ENCODE measurements around the gene GPR18.

The GPR18 gene

GRCh38 chr13:99293178-99293577 is 35.0 kb upstream of the GPR18 start:
- no peak for DNase-seq (ENCODE audit: extremely low read depth in 1 of 2, low read depth in 1 of 2)

- DNase-seq (ENCODE audit: extremely low read depth in 1 of 2, low read depth in 1 of 2): no peak
Observed at GRCh38 chr13:99290894-99291293, 32.7 kb upstream of the GPR18 start.

GRCh38 chr13:99289674-99290337 is 31.6 kb upstream of the GPR18 start:
- DNase-seq (ENCODE audit: extremely low read depth in 1 of 2, low read depth in 1 of 2): no peak

- no peak for DNase-seq (ENCODE audit: extremely low read depth in 1 of 2, low read depth in 1 of 2)
Observed at GRCh38 chr13:99289271-99289670, 31.1 kb upstream of the GPR18 start.

GRCh38 chr13:99288089-99288488 is 29.9 kb upstream of the GPR18 start:
- no peak for DNase-seq (ENCODE audit: extremely low read depth in 1 of 2, low read depth in 1 of 2)

- DNase-seq (ENCODE audit: extremely low read depth in 1 of 2, low read depth in 1 of 2): no peak
Observed at GRCh38 chr13:99287551-99287950, 29.4 kb upstream of the GPR18 start.

GRCh38 chr13:99285432-99286182 is 27.4 kb upstream of the GPR18 start:
- no peak for DNase-seq (ENCODE audit: extremely low read depth in 1 of 2, low read depth in 1 of 2)

- DNase-seq (ENCODE audit: extremely low read depth in 1 of 2, low read depth in 1 of 2): no peak
Observed at GRCh38 chr13:99282264-99283231, 24.4 kb upstream of the GPR18 start.

- DNase-seq (ENCODE audit: extremely low read depth in 1 of 2, low read depth in 1 of 2): peak in 1 of 2 donors; percentile 43
Observed at GRCh38 chr13:99281811-99282263, 23.7 kb upstream of the GPR18 start.

GRCh38 chr13:99280166-99280565 is 22.0 kb upstream of the GPR18 start:
- DNase-seq (ENCODE audit: extremely low read depth in 1 of 2, low read depth in 1 of 2): no peak

- DNase-seq (ENCODE audit: extremely low read depth in 1 of 2, low read depth in 1 of 2): no peak
Observed at GRCh38 chr13:99279637-99280036, 21.5 kb upstream of the GPR18 start.

- no peak for DNase-seq (ENCODE audit: extremely low read depth in 1 of 2, low read depth in 1 of 2)
Observed at GRCh38 chr13:99278843-99279242, 20.7 kb upstream of the GPR18 start.

- DNase-seq (ENCODE audit: extremely low read depth in 1 of 2, low read depth in 1 of 2): no peak
Observed at GRCh38 chr13:99278200-99278599, 20.0 kb upstream of the GPR18 start.

GRCh38 chr13:99277629-99278028 is 19.4 kb upstream of the GPR18 start:
- DNase-seq (ENCODE audit: extremely low read depth in 1 of 2, low read depth in 1 of 2): no peak

GRCh38 chr13:99276706-99277105 is 18.5 kb upstream of the GPR18 start:
- DNase-seq (ENCODE audit: extremely low read depth in 1 of 2, low read depth in 1 of 2): no peak

- no peak for DNase-seq (ENCODE audit: extremely low read depth in 1 of 2, low read depth in 1 of 2)
Observed at GRCh38 chr13:99275093-99275469, 16.9 kb upstream of the GPR18 start.

GRCh38 chr13:99273128-99273527 is 14.9 kb upstream of the GPR18 start:
- no peak for DNase-seq (ENCODE audit: extremely low read depth in 1 of 2, low read depth in 1 of 2)

GRCh38 chr13:99272481-99272880 is 14.3 kb upstream of the GPR18 start:
- no peak for DNase-seq (ENCODE audit: extremely low read depth in 1 of 2, low read depth in 1 of 2)

GRCh38 chr13:99271249-99271648 is 13.1 kb upstream of the GPR18 start:
- no peak for DNase-seq (ENCODE audit: extremely low read depth in 1 of 2, low read depth in 1 of 2)

GRCh38 chr13:99270518-99270917 is 12.3 kb upstream of the GPR18 start:
- DNase-seq (ENCODE audit: extremely low read depth in 1 of 2, low read depth in 1 of 2): no peak

GRCh38 chr13:99269627-99270241 is 11.6 kb upstream of the GPR18 start:
- no peak for DNase-seq (ENCODE audit: extremely low read depth in 1 of 2, low read depth in 1 of 2)
